GM21447 (cell line): Measurements from ENCODE around the gene HOXA3.

Experiments
- ATAC-seq: cut with Tn5 transposase; IDR thresholded peaks from one replicate; pipeline ENCODE4 v1.9.1; 2021; ENCODE audit not compliant: unreplicated experiment

The HOXA3 gene

DNA sequence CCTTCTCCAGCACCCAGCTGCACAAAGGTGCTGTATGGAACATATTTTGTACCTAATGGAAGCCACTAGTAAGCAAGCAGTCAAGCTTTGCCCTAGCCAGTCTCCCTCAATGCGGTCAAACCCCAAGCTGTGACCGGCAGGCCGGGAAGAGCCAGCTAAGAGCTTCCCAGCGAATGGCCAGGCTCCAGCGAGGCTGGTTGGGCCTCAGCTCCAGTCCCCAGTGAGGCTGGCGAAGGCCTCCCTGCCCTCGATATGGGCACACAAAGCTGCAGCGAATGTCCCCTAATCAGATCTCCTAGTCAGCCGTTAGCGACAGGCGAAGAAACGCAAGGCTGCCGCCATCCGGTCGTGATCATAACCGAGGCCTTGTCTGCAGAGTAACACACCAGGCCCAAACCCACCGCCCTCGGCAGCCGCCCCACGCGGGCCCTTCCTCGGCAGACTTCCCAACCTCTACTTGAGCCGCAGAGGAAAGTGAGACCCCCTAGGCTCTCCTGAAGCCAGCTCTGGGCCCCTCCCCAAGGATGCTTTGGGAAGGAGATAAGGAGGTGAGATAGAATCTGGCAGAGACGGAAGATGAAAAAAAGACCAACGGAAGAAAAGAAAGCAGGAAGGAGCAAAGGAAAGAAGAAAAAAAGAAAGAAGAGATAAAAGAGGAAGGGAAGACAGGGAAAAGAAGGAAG lies 16.0 kb upstream of the HOXA3 start:
- ATAC-seq, result no peak

GRCh38 chr7:27167916-27168264 lies 15.5 kb upstream of the HOXA3 start:
- ATAC-seq, result no peak

DNA sequence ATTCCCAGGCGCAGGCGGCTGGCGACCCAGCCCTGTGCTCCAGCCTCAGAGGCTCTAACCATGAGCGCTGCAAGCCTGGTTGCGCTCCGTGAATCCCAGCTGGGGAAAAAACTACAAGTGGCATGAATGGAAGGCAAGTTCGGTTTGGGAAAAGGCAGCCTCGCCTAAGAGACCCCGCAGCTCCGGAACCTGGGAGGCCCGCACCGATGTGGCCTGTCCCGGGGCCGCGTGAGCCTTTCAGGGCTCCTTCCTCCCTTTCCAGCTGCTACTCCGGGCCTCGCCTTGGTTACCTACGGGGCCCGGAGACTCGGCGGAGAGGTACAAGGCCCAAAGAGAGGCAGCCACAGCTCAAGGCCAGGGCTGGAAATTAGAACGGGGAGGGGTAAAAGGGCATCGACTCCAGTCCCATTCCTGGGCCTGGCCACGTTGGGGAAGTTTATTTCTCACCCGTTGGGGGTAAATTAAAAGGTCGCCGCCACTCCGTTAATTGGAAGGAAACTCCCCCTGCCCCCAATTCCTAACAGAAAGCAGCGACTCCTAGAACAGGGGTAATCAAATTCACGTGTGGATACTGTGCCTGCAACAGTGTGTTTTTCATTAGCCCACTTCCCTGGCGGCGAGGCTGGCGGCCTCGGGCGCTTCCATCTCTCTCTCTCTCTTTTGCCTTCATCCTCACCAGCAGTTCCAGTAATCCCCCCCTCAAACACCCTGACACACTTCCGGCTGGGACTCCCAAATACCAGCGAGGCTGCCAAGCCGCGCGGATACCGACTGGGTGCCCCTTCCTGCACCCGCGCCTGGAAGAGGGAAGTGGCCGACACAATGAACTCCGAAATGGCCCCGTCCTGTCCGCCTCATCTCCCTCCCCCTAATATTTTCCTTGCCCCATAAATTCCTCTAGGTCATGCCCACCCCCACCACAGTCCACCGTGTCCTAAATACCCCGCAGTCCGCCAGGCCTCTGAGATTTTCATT lies 14.4 kb upstream of the HOXA3 start:
- no peak for ATAC-seq

- no peak for ATAC-seq
These were observed 13.7 kb upstream of the HOXA3 start for GRCh38 chr7:27165996-27166530.

GRCh38 chr7:27165089-27165995 lies 13.0 kb upstream of the HOXA3 start, which contains the start of gene HOXA9:
TSS of gene HOXA9 (minus strand) at chr7:27165537. CDS start at chr7:27165457, 80 bp downstream.
- no peak for ATAC-seq

- ATAC-seq, result no peak
These were observed 12.1 kb upstream of the HOXA3 start for GRCh38 chr7:27164367-27165088.

- ATAC-seq, result no peak
These were observed 11.6 kb upstream of the HOXA3 start for GRCh38 chr7:27164045-27164366.

GRCh38 chr7:27163288-27164044 lies 11.1 kb upstream of the HOXA3 start:
- ATAC-seq, result no peak

GRCh38 chr7:27162561-27163287 lies 10.3 kb upstream of the HOXA3 start:
- no peak for ATAC-seq

GRCh38 chr7:27161721-27162560 lies 9.6 kb upstream of the HOXA3 start:
- ATAC-seq, result no peak

DNA sequence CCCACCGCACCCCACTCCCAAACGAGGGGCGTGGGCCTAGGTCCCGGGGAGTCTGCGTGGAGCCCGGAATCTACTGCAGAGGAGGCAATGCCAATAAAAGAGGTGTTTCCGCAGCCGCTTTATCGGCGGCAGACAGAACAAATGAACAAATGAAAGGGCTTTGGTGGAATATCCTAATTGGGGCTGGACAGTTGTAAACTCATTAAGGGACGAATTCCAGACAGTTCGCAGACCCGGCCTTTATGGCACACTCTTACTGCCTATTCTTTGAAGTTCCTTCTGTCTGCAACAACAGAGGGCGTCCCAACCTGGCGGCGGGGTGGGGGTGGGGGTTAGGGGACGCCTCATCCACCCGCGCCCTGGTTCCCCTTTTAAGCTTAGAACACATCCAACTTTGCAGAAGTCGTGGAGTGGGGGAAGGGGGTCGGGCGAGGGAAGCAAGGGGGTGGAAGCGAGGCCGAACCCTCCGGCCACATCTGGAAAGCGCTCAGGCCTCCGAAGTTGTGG lies 8.9 kb upstream of the HOXA3 start:
- no peak for ATAC-seq

DNA sequence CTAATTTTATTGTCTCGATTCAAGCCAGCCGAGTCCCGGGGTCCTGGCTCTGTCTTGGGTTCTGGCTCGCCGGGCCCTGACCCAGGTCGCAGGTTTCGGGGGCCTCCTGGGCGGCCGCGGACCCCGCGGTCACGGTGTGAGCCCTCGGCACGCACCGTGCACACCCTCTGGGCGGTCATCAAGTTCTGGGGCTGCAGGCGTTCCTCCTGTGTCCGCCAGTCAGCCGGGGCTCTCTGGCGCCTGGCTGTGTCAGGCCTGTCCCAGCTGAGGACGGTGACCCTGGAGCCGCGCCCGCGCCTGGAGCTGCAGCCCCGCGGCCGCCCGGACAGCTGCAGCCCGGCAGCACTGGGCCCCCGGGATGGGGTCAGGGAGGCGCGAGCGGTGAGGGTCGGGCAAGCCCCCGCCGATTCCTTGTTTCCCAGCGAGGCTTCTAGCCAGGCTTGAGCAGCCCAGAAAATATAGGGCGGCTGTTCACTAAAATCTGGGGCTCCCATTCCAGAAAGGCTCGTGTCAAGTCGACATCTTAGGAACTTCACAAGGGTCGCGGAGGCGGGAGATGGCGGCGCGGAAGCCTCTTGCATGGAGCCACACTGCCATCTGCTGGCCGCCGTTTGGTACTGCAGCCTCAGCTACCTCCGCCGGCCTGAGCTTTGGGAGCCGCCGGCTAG lies 8.3 kb upstream of the HOXA3 start:
- no peak for ATAC-seq

- ATAC-seq, result no peak
These were observed 7.8 kb upstream of the HOXA3 start for GRCh38 chr7:27160145-27160545.

DNA sequence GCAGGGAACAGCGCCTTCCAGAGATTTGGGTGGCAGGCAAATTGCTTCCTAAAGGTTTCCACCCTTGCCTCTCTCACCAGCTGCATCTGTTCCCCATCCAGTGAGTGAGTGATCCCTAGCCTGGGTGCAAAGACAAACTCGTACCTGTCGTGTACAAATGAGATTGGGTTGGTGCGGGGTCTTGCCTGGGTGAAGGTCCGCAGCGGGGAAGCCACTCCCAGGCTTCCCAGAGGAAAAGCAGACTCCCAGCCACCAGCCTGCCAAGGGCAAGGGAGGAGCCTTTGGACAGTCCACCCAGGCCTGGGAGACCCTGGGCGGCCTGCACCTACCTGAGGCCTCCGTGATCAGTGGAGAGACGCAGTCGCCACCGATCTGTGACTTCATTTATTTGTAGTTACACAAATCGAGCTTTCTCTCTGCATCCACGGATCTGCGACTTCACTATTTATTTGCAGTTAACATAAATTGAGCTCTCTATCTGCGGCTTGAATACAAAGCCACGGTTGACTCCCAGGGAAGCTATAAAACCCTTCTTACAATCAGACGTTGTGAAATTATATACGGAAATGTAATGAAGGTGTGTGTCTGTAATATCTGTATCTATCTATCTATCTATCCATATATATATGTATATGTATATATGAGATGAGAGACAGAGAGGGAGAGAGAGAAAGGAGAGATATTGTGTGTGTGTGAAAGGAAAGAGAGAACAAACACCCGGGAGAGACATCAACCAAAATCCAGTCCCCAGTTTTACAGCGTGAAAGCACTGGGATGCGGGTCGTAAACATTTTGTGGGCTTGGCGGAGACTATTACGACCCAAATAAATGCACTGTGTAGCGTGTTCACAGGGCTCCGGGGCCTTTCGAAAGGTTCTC lies 7.1 kb upstream of the HOXA3 start:
- ATAC-seq, result no peak

- ATAC-seq, result no peak
These were observed 6.3 kb upstream of the HOXA3 start for GRCh38 chr7:27158436-27159265.
